Measurements from ENCODE around the gene FGA.

FGA gene

GRCh38 chr4:154590329-154591006 lies at the start of gene FGA:
FGA (minus strand) TSS chr4:154590742; CDS start chr4:154590687, 55 bp downstream.
- no peak for TF ChIP-seq CTCF (IDR thresholded peaks at IDR 0.05; ENCODE audit: control extremely low read depth, extremely low read depth, low read depth, missing control alignments)
- POLR2A ChIA-PET: no interaction called here
- DNase-seq (ENCODE audit: extremely low spot score): no peak
- CTCF ChIA-PET: interaction anchor here (0.8 to 1.5 kb wide), 5 partner anchors 10 to 40 kb away, joined by 3 to 4 read pairs (median 3); partner anchors contain the start of genes FGG and PLRG1

- ChIA-PET POLR2A (no interaction called here), CTCF (interaction anchor here (1.6 to 5.2 kb wide), 3 partner anchors 11 to 82 kb away, joined by 3 to 32 read pairs (median 7); no protein-coding TSS in a partner anchor)
- DNase-seq (ENCODE audit: extremely low spot score): no peak
- no peak for TF ChIP-seq CTCF (IDR thresholded peaks at IDR 0.05; ENCODE audit: control extremely low read depth, extremely low read depth, low read depth, missing control alignments)
Observed at GRCh38 chr4:154634058-154634457, 43.5 kb upstream of the FGA start.

GRCh38 chr4:154631828-154632227 lies 41.3 kb upstream of the FGA start:
- no peak for TF ChIP-seq CTCF (IDR thresholded peaks at IDR 0.05; ENCODE audit: control extremely low read depth, extremely low read depth, low read depth, missing control alignments)
- DNase-seq (ENCODE audit: extremely low spot score): no peak
- POLR2A ChIA-PET: no interaction called here
- CTCF ChIA-PET: interaction anchor here (1.0 to 5.2 kb wide), 4 partner anchors 8 to 73 kb away, joined by 3 to 32 read pairs (median 8); no protein-coding TSS in a partner anchor

GRCh38 chr4:154630324-154630723 lies 39.8 kb upstream of the FGA start:
- CTCF ChIA-PET: interaction anchor here (1.0 to 4.2 kb wide), 5 partner anchors 9 to 78 kb away, joined by 3 to 14 read pairs (median 4); no protein-coding TSS in a partner anchor
- POLR2A ChIA-PET: no interaction called here
- no peak for DNase-seq (ENCODE audit: extremely low spot score)
- no peak for TF ChIP-seq CTCF (IDR thresholded peaks at IDR 0.05; ENCODE audit: control extremely low read depth, extremely low read depth, low read depth, missing control alignments)

- ChIA-PET POLR2A (interaction anchor here (1.2 kb wide), 1 partner anchor 77 kb away, joined by 3 read pairs; the partner anchor contains the start of gene PLRG1), CTCF (interaction anchor here (1.4 to 13.6 kb wide), 5 partner anchors 9 to 76 kb away, joined by 3 to 550 read pairs (median 7); partner anchors contain the start of gene PLRG1)
- peak; percentile 62 for TF ChIP-seq CTCF (IDR thresholded peaks at IDR 0.05; ENCODE audit: control extremely low read depth, extremely low read depth, low read depth, missing control alignments)
- DNase-seq (ENCODE audit: extremely low spot score): peak; percentile 78
Observed at GRCh38 chr4:154626793-154627484, 36.4 kb upstream of the FGA start.

- TF ChIP-seq CTCF (IDR thresholded peaks at IDR 0.05; ENCODE audit: control extremely low read depth, extremely low read depth, low read depth, missing control alignments): no peak
- no peak for DNase-seq (ENCODE audit: extremely low spot score)
- CTCF ChIA-PET: interaction anchor here (1.2 to 13.6 kb wide), 11 partner anchors 8 to 124 kb away, joined by 3 to 550 read pairs (median 4); partner anchors contain the start of genes FGB and PLRG1
- POLR2A ChIA-PET: no interaction called here
Observed at GRCh38 chr4:154625971-154626370, 35.4 kb upstream of the FGA start.
